Measurements from ENCODE around the gene HOXD13.

The HOXD13 gene

GRCh38 chr2:176081376-176081836 lies 11.1 kb upstream of the HOXD13 start:
- Histone ChIP-seq H3K9ac (ENCODE audit: low read depth in 1 of 2, low read length in 2 of 2) (no peak overlapping the region), H3K36me3 (ENCODE audit: control insufficient read depth in 2 of 2, insufficient read depth in 2 of 2, low read length in 2 of 2) (no peaks in the 10 kb centered on the region), H3K27ac (ENCODE audit: low read depth in 2 of 2, low read length in 2 of 2) (no peak overlapping the region), H3K27me3 (ENCODE audit: control insufficient read depth in 2 of 2, insufficient read depth in 2 of 2, low read length in 2 of 2) (peaks cover 82 to 89% of the 10 kb centered on the region in 2 donors), H3K9me3 (ENCODE audit: control insufficient read depth in 2 of 2, low read length in 2 of 2) (no peaks in the 10 kb centered on the region), H3K4me1 (ENCODE audit: control insufficient read depth in 2 of 2, insufficient read depth in 2 of 2, low read length in 2 of 2) (peaks cover 3 to 7% of the 10 kb centered on the region in 2 donors), H3K4me3 (ENCODE audit: low read length in 2 of 2) (no peak overlapping the region)

- Histone ChIP-seq H3K9me3 (ENCODE audit: control insufficient read depth in 2 of 2, low read length in 2 of 2) (no peaks in the 10 kb centered on the region), H3K36me3 (ENCODE audit: control insufficient read depth in 2 of 2, insufficient read depth in 2 of 2, low read length in 2 of 2) (no peaks in the 10 kb centered on the region), H3K9ac (ENCODE audit: low read depth in 1 of 2, low read length in 2 of 2) (no peak overlapping the region), H3K4me3 (ENCODE audit: low read length in 2 of 2) (no peak overlapping the region), H3K4me1 (ENCODE audit: control insufficient read depth in 2 of 2, insufficient read depth in 2 of 2, low read length in 2 of 2) (peaks cover 3 to 7% of the 10 kb centered on the region in 2 donors), H3K27ac (ENCODE audit: low read depth in 2 of 2, low read length in 2 of 2) (no peak overlapping the region), H3K27me3 (ENCODE audit: control insufficient read depth in 2 of 2, insufficient read depth in 2 of 2, low read length in 2 of 2) (peaks cover 82 to 90% of the 10 kb centered on the region in 2 donors)
Measured at GRCh38 chr2:176081837-176082524, 10.5 kb upstream of the HOXD13 start.

GRCh38 chr2:176082525-176082823 lies 10.0 kb upstream of the HOXD13 start:
- Histone ChIP-seq H3K27me3 (ENCODE audit: control insufficient read depth in 2 of 2, insufficient read depth in 2 of 2, low read length in 2 of 2) (peaks cover 84 to 90% of the 10 kb centered on the region in 2 donors), H3K9me3 (ENCODE audit: control insufficient read depth in 2 of 2, low read length in 2 of 2) (no peaks in the 10 kb centered on the region), H3K36me3 (ENCODE audit: control insufficient read depth in 2 of 2, insufficient read depth in 2 of 2, low read length in 2 of 2) (no peaks in the 10 kb centered on the region), H3K27ac (ENCODE audit: low read depth in 2 of 2, low read length in 2 of 2) (no peak overlapping the region), H3K4me3 (ENCODE audit: low read length in 2 of 2) (no peak overlapping the region), H3K9ac (ENCODE audit: low read depth in 1 of 2, low read length in 2 of 2) (no peak overlapping the region), H3K4me1 (ENCODE audit: control insufficient read depth in 2 of 2, insufficient read depth in 2 of 2, low read length in 2 of 2) (peaks cover 3 to 7% of the 10 kb centered on the region in 2 donors)

GRCh38 chr2:176082824-176083751 lies 9.4 kb upstream of the HOXD13 start:
- H3K27ac ChIP-seq (ENCODE audit: low read depth in 2 of 2, low read length in 2 of 2), result no peak overlapping the region
- H3K9ac ChIP-seq (ENCODE audit: low read depth in 1 of 2, low read length in 2 of 2), result no peak overlapping the region
- peaks cover 88 to 93% of the 10 kb centered on the region in 2 donors for H3K27me3 ChIP-seq (ENCODE audit: control insufficient read depth in 2 of 2, insufficient read depth in 2 of 2, low read length in 2 of 2)
- H3K36me3 ChIP-seq (ENCODE audit: control insufficient read depth in 2 of 2, insufficient read depth in 2 of 2, low read length in 2 of 2), result no peaks in the 10 kb centered on the region
- H3K9me3 ChIP-seq (ENCODE audit: control insufficient read depth in 2 of 2, low read length in 2 of 2), result no peaks in the 10 kb centered on the region
- H3K4me3 ChIP-seq (ENCODE audit: low read length in 2 of 2), result no peak overlapping the region
- peaks cover 7 to 11% of the 10 kb centered on the region in 2 donors for H3K4me1 ChIP-seq (ENCODE audit: control insufficient read depth in 2 of 2, insufficient read depth in 2 of 2, low read length in 2 of 2)

- Histone ChIP-seq H3K27ac (ENCODE audit: low read depth in 2 of 2, low read length in 2 of 2) (no peak within 1 kb of the TSS), H3K36me3 (ENCODE audit: control insufficient read depth in 2 of 2, insufficient read depth in 2 of 2, low read length in 2 of 2) (no peaks in the 10 kb centered on the region), H3K4me3 (ENCODE audit: low read length in 2 of 2) (no peak within 1 kb of the TSS), H3K4me1 (ENCODE audit: control insufficient read depth in 2 of 2, insufficient read depth in 2 of 2, low read length in 2 of 2) (peaks cover 11 to 16% of the 10 kb centered on the region in 2 donors), H3K9me3 (ENCODE audit: control insufficient read depth in 2 of 2, low read length in 2 of 2) (no peaks in the 10 kb centered on the region), H3K27me3 (ENCODE audit: control insufficient read depth in 2 of 2, insufficient read depth in 2 of 2, low read length in 2 of 2) (peaks cover 88 to 93% of the 10 kb centered on the region in 2 donors), H3K9ac (ENCODE audit: low read depth in 1 of 2, low read length in 2 of 2) (no peak within 1 kb of the TSS)
Measured at GRCh38 chr2:176083796-176084261, 8.7 kb upstream of the HOXD13 start, which contains the start of gene EVX2. Gene EVX2, minus strand, starts transcription at chr2:176083962. Its CDS starts 186 bp downstream, at chr2:176083776.

GRCh38 chr2:176084611-176085119 lies 7.9 kb upstream of the HOXD13 start:
- Histone ChIP-seq H3K27me3 (ENCODE audit: control insufficient read depth in 2 of 2, insufficient read depth in 2 of 2, low read length in 2 of 2) (peaks cover 88 to 89% of the 10 kb centered on the region in 2 donors), H3K36me3 (ENCODE audit: control insufficient read depth in 2 of 2, insufficient read depth in 2 of 2, low read length in 2 of 2) (no peaks in the 10 kb centered on the region), H3K27ac (ENCODE audit: low read depth in 2 of 2, low read length in 2 of 2) (no peak overlapping the region), H3K4me1 (ENCODE audit: control insufficient read depth in 2 of 2, insufficient read depth in 2 of 2, low read length in 2 of 2) (peaks cover 11 to 13% of the 10 kb centered on the region in 2 donors), H3K4me3 (ENCODE audit: low read length in 2 of 2) (no peak overlapping the region), H3K9me3 (ENCODE audit: control insufficient read depth in 2 of 2, low read length in 2 of 2) (no peaks in the 10 kb centered on the region), H3K9ac (ENCODE audit: low read depth in 1 of 2, low read length in 2 of 2) (no peak overlapping the region)

- no peaks in the 10 kb centered on the region for H3K9me3 ChIP-seq (ENCODE audit: control insufficient read depth in 2 of 2, low read length in 2 of 2)
- H3K27me3 ChIP-seq (ENCODE audit: control insufficient read depth in 2 of 2, insufficient read depth in 2 of 2, low read length in 2 of 2), result peaks cover 90 to 95% of the 10 kb centered on the region in 2 donors
- H3K4me1 ChIP-seq (ENCODE audit: control insufficient read depth in 2 of 2, insufficient read depth in 2 of 2, low read length in 2 of 2), result peaks cover 11 to 13% of the 10 kb centered on the region in 2 donors
- H3K36me3 ChIP-seq (ENCODE audit: control insufficient read depth in 2 of 2, insufficient read depth in 2 of 2, low read length in 2 of 2), result no peaks in the 10 kb centered on the region
- no peak overlapping the region for H3K9ac ChIP-seq (ENCODE audit: low read depth in 1 of 2, low read length in 2 of 2)
- no peak overlapping the region for H3K27ac ChIP-seq (ENCODE audit: low read depth in 2 of 2, low read length in 2 of 2)
- no peak overlapping the region for H3K4me3 ChIP-seq (ENCODE audit: low read length in 2 of 2)
Measured at GRCh38 chr2:176085120-176085788, 7.3 kb upstream of the HOXD13 start.

GRCh38 chr2:176085861-176086771 lies 6.4 kb upstream of the HOXD13 start:
- Histone ChIP-seq H3K4me1 (ENCODE audit: control insufficient read depth in 2 of 2, insufficient read depth in 2 of 2, low read length in 2 of 2) (peaks cover 11 to 13% of the 10 kb centered on the region in 2 donors), H3K9ac (ENCODE audit: low read depth in 1 of 2, low read length in 2 of 2) (no peak overlapping the region), H3K27ac (ENCODE audit: low read depth in 2 of 2, low read length in 2 of 2) (no peak overlapping the region), H3K9me3 (ENCODE audit: control insufficient read depth in 2 of 2, low read length in 2 of 2) (no peaks in the 10 kb centered on the region), H3K27me3 (ENCODE audit: control insufficient read depth in 2 of 2, insufficient read depth in 2 of 2, low read length in 2 of 2) (peaks cover 88 to 96% of the 10 kb centered on the region in 2 donors), H3K4me3 (ENCODE audit: low read length in 2 of 2) (no peak overlapping the region), H3K36me3 (ENCODE audit: control insufficient read depth in 2 of 2, insufficient read depth in 2 of 2, low read length in 2 of 2) (no peaks in the 10 kb centered on the region)

All from mucosa of rectum (tissue), 2 donors.